ENCODE results near the gene ZNF408. TPM values are rescaled to one million over a fixed set of nuclear protein-coding genes. Genes with fewer than 3 reads are reported as not detected.

The ZNF408 gene
- total and polyA plus RNA-seq, 2 of the 13 experiments (the other 11 are each of a cell fraction or from before 2014, with no cell fraction given) = 11.2 to 12.5 TPM

DNA sequence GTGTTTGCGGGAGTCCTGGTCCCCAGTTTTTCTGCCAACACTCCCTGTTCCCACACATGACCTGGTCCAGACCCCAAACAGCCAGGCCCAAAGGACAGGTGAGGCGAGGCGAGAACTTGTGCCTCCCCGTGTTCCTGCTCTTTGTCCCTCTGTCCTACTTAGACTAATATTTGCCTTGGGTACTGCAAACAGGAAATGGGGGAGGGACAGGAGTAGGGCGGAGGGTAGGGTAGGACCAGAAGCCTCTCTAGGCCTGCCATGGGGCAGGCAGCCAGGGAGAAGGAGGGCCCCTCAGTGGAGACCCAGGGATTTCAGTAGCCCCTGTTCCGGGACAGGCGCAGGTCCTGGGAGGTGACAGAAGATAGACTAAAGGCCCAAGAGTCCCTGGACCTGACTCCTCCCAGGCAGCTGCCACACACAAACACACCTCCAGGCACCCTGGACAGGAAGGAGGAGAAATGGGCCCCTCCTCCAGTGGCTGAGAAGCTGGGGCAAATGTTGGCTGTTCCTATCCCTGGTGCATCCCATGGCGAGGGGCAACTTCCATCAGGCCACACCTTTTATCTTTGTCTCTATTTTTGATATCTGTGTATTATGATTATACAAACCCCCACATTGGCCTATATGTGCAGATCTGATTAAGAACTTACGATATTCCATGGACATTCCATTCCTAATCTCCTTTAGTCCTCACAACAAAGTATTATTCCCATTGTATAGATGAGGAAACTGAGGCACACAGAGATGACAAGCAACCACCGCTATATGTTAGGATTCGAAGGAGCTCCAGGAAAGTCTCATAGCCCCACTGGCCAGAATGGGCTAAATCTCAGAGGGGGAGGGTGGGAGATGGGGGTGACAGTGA is 17.6 kb downstream of the ZNF408 start (continued):
- TF ChIP-seq ZBED4 (CRISPR knock-in tag; IDR thresholded peaks at IDR 0.05; ENCODE audit: borderline replicate concordance) (peak; percentile 68; the same call in 1 of the 2 replicates), SAP130 (CRISPR knock-in tag; IDR thresholded peaks at IDR 0.05; ENCODE audit: low read depth) (peak; percentile 96), SP1 (IDR thresholded peaks at IDR 0.05) (no peak), SP1 (CRISPR knock-in tag; IDR thresholded peaks at IDR 0.05) (peak; percentile 45; the same call in 1 of the 2 replicates), ZNF33B (CRISPR knock-in tag; IDR thresholded peaks at IDR 0.05) (0 out of 2 replicates have a peak, but pooled peaks have one; percentile 54), NFE2 (CRISPR knock-in tag; IDR thresholded peaks at IDR 0.05) (no peak), ZNF274 (CRISPR knock-in tag; IDR thresholded peaks at IDR 0.05) (peak; percentile 60; the same call in 1 of the 2 replicates), BORCS8-MEF2B (CRISPR knock-in tag; IDR thresholded peaks at IDR 0.05) (peak; percentile 45; the same call in 1 of the 2 replicates), ZNF746 (CRISPR knock-in tag; IDR thresholded peaks at IDR 0.05) (peak; percentile 99), ZNF749 (CRISPR knock-in tag; IDR thresholded peaks at IDR 0.05; ENCODE audit: borderline replicate concordance) (peak; percentile 84; the same call in 1 of the 2 replicates), ATM (IDR thresholded peaks at IDR 0.05; ENCODE audit: borderline replicate concordance) (no peak), ZSCAN21 (CRISPR knock-in tag; IDR thresholded peaks at IDR 0.05; ENCODE audit: borderline replicate concordance) (peak; percentile 68; the same call in 1 of the 2 replicates), JUNB (CRISPR knock-in tag; IDR thresholded peaks at IDR 0.05; ENCODE audit: borderline replicate concordance) (no peak), ZNF781 (CRISPR knock-in tag; IDR thresholded peaks at IDR 0.05; ENCODE audit: borderline replicate concordance, not compliant biosample characterization) (no peak), RFXAP (CRISPR knock-in tag; IDR thresholded peaks at IDR 0.05; ENCODE audit: borderline replicate concordance) (peak; percentile 75), NR2F6 (IDR thresholded peaks at IDR 0.05) (peak; percentile 95), NR2F6 (CRISPR knock-in tag; IDR thresholded peaks at IDR 0.05) (peak; percentile 97)
- TF ChIP-seq, protein P1, sequence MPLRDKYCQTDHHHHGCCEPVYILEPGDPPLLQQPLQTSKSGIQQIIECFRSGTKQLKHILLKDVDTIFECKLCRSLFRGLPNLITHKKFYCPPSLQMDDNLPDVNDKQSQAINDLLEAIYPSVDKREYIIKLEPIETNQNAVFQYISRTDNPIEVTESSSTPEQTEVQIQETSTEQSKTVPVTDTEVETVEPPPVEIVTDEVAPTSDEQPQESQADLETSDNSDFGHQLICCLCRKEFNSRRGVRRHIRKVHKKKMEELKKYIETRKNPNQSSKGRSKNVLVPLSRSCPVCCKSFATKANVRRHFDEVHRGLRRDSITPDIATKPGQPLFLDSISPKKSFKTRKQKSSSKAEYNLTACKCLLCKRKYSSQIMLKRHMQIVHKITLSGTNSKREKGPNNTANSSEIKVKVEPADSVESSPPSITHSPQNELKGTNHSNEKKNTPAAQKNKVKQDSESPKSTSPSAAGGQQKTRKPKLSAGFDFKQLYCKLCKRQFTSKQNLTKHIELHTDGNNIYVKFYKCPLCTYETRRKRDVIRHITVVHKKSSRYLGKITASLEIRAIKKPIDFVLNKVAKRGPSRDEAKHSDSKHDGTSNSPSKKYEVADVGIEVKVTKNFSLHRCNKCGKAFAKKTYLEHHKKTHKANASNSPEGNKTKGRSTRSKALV (CRISPR knock-in tag; IDR thresholded peaks at IDR 0.05) = 0 out of 2 replicates have a peak, but pooled peaks have one; percentile 48
- TF ChIP-seq, protein P2, sequence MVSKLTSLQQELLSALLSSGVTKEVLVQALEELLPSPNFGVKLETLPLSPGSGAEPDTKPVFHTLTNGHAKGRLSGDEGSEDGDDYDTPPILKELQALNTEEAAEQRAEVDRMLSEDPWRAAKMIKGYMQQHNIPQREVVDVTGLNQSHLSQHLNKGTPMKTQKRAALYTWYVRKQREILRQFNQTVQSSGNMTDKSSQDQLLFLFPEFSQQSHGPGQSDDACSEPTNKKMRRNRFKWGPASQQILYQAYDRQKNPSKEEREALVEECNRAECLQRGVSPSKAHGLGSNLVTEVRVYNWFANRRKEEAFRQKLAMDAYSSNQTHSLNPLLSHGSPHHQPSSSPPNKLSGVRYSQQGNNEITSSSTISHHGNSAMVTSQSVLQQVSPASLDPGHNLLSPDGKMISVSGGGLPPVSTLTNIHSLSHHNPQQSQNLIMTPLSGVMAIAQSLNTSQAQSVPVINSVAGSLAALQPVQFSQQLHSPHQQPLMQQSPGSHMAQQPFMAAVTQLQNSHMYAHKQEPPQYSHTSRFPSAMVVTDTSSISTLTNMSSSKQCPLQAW (CRISPR knock-in tag; IDR thresholded peaks at IDR 0.05) = peak; percentile 100
- TF ChIP-seq, protein P3, sequence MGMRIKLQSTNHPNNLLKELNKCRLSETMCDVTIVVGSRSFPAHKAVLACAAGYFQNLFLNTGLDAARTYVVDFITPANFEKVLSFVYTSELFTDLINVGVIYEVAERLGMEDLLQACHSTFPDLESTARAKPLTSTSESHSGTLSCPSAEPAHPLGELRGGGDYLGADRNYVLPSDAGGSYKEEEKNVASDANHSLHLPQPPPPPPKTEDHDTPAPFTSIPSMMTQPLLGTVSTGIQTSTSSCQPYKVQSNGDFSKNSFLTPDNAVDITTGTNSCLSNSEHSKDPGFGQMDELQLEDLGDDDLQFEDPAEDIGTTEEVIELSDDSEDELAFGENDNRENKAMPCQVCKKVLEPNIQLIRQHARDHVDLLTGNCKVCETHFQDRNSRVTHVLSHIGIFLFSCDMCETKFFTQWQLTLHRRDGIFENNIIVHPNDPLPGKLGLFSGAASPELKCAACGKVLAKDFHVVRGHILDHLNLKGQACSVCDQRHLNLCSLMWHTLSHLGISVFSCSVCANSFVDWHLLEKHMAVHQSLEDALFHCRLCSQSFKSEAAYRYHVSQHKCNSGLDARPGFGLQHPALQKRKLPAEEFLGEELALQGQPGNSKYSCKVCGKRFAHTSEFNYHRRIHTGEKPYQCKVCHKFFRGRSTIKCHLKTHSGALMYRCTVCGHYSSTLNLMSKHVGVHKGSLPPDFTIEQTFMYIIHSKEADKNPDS (CRISPR knock-in tag; IDR thresholded peaks at IDR 0.05) = peak; percentile 98
